ENCODE data around the gene FOXP3.

DNA sequence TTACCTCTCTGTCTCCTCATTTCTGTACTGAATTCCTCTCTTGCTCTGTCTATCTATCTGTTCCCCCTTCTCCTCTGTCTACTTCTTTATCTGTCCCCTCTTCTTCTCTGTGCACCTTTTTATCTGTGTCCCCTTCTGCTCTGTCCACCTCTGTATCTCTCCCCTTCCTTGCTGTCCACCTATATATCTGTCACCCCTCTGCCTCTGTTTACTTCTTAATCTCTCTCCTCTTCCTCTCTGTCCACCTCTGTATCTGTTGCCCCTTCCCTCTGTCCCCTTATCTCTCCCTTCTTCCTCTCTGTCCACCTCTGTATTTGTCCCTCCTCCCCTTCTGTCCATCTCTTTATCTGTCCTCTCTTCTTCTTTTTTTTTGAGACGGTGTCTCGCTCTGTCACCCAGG, 20.3 kb downstream of the FOXP3 start:
- TF ChIP-seq, protein P1, sequence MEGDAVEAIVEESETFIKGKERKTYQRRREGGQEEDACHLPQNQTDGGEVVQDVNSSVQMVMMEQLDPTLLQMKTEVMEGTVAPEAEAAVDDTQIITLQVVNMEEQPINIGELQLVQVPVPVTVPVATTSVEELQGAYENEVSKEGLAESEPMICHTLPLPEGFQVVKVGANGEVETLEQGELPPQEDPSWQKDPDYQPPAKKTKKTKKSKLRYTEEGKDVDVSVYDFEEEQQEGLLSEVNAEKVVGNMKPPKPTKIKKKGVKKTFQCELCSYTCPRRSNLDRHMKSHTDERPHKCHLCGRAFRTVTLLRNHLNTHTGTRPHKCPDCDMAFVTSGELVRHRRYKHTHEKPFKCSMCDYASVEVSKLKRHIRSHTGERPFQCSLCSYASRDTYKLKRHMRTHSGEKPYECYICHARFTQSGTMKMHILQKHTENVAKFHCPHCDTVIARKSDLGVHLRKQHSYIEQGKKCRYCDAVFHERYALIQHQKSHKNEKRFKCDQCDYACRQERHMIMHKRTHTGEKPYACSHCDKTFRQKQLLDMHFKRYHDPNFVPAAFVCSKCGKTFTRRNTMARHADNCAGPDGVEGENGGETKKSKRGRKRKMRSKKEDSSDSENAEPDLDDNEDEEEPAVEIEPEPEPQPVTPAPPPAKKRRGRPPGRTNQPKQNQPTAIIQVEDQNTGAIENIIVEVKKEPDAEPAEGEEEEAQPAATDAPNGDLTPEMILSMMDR (IDR thresholded peaks at IDR 0.05), result no peak
- no peak for TF ChIP-seq POLR2A (IDR thresholded peaks at IDR 0.05)
